Measurements from ENCODE around the gene MESP2. TPM values are rescaled to one million over a fixed set of nuclear protein-coding genes. Genes with fewer than 3 reads are reported as not detected.

The MESP2 gene
- total and polyA plus RNA-seq, 2 of the 8 experiments (the other 6 are each of a cell fraction or from before 2014, with no cell fraction given) = 0.35 to 0.80 TPM

DNA sequence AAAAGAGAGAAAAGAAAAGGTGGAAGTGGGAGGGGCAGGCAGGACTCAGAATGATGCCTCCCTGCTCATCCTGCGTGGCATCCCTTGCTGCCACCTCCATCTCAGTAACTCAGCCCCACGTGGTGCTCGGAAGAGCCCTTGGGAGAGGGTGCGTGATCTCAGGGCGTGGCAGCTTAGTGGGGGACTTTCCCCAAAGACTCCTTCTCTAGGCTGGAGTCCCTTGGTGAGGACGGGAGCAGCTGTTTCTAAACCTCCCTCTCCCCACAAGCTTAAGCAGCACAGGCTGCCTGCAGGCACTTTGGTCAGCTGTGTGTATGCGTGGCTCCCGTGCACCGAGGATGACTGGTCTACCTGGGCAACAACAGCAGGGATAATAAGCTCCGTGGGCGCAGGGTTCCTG is 45.9 kb downstream of the MESP2 start (continued):
- TF ChIP-seq CTBP2 (IDR thresholded peaks at IDR 0.05; ENCODE audit: borderline replicate concordance, insufficient read depth, insufficient read length, low read length) (no peak), POLR2A (IDR thresholded peaks at IDR 0.05; ENCODE audit: control extremely low read depth in 1 of 2, low read depth in 2 of 2, low read length in 2 of 2) (no peak), HDAC6 (IDR thresholded peaks at IDR 0.05; ENCODE audit: low read depth, low read length) (no peak)
- TF ChIP-seq, protein P1, sequence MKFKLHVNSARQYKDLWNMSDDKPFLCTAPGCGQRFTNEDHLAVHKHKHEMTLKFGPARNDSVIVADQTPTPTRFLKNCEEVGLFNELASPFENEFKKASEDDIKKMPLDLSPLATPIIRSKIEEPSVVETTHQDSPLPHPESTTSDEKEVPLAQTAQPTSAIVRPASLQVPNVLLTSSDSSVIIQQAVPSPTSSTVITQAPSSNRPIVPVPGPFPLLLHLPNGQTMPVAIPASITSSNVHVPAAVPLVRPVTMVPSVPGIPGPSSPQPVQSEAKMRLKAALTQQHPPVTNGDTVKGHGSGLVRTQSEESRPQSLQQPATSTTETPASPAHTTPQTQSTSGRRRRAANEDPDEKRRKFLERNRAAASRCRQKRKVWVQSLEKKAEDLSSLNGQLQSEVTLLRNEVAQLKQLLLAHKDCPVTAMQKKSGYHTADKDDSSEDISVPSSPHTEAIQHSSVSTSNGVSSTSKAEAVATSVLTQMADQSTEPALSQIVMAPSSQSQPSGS (IDR thresholded peaks at IDR 0.05; ENCODE audit: low read length) = no peak
